LNCAP (cell line): ENCODE results near the gene CA7.

Experiments used
- CTCF ChIP-seq: fragments of 450-650 bp; IDR thresholded peaks from 2 replicates; pipeline ENCODE4 v1.5.1; 2017; ENCODE audit warnings: mild to moderate bottlenecking

The CA7 gene

GRCh38 chr16:66894055-66894454 is 49.8 kb downstream of the CA7 start:
- TF ChIP-seq CTCF: no peak

- TF ChIP-seq CTCF: peak; percentile 82
Measured at GRCh38 chr16:66894948-66895688, 50.9 kb downstream of the CA7 start.

DNA sequence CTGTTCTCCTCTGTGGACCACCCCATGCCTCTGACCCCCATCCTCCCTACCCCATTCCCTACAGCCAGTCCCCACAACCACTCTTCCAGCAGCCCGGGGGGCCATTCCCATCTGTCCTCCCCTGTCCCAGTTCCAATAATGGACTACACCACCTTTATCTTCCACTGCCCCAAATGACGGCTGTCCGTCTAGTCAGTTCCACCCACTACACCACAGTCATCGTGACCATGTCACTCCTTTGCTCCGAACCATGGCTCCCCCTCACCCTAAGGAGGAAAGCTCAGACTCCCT is 51.4 kb downstream of the CA7 start:
- TF ChIP-seq CTCF: no peak

DNA sequence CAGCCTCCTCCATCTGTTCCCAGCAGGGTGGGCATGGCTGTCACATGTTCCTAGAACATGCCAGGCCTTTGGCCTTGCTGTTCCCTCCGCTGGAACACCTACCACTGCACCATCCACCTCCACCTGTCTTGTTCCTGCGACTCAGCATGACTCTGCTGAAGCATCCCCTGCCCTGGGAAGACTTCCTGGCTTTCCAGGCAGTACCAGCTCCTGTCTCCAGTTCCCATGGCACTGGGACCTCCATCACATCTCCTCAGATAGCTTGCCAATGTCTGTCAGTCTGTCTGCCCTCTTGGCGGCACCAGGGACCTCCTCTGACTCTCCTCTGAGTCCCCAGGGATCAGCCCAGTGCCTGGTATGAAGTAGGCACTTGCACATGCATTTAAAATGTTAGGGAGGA is 51.8 kb downstream of the CA7 start:
- no peak for TF ChIP-seq CTCF

- no peak for TF ChIP-seq CTCF
Measured at GRCh38 chr16:66898207-66898606, 54.0 kb downstream of the CA7 start.

GRCh38 chr16:66898933-66899309 is 54.7 kb downstream of the CA7 start:
- no peak for TF ChIP-seq CTCF

DNA sequence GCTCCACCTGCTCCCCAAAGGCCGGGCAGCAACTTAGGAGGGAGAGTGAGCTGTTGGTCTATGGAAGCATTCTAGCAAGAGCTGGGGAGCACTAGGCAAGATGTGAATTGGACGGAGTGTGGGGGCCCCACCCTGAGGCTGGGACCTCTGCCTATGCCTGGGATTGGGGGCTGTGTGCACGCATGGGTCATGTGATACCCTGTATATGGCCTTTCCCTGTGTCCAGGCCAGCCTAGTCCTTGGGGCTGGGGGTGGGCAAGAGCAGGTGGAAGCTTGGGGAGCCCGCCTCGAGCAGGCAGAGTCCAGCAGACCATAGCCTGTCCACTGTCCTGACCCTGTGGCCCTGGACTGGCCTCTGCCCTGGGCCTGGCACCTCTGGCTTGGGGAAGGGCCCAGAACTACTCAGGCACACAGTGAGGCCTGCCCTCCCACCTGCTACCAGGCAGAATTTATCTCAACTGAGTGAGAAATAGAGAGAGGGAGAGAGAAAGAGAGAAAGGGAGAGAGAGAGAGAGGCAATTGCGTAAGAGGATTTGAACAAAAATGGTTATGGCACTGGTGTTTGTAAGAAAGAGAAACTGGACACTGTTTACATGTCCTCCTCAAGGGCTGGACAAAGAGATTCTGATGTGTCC is 55.2 kb downstream of the CA7 start:
- no peak for TF ChIP-seq CTCF
